Breast epithelium (tissue), 4 donors: Measurements from ENCODE around the gene ANKMY2. TPM values are rescaled to one million over a fixed set of nuclear protein-coding genes. Genes with fewer than 3 reads are reported as not detected.

Experiments
- DNase-seq, 2 donors: peaks; one replicate each; pipeline ENCODE4 v3.0.0-alpha.2; 2019; ENCODE audit warnings: low spot score in 2 of 2
- H3K27ac ChIP-seq, 2 donors: fragments of 200-600 bp; sonication (generic) in 1 of 2; one replicate each; pipeline ENCODE4 v1.5.1; 2016 to 2019; ENCODE audit warnings: mild to moderate bottlenecking in 1 of 2
- H3K27me3 ChIP-seq, 2 donors: fragments of 200-600 bp; sonication (generic) in 1 of 2; one replicate each; pipeline versions ENCODE4 v1.5.1 to v1.6.0; 2017 to 2019; ENCODE audit warnings: control low read depth in 1 of 2, mild to moderate bottlenecking in 1 of 2
- H3K36me3 ChIP-seq: fragments of 200-600 bp; one replicate; pipeline ENCODE4 v1.5.1; 2019
- H3K4me1 ChIP-seq, 2 donors: fragments of 200-600 bp; sonication (generic); one replicate each; pipeline ENCODE4 v1.5.1; 2016 to 2019; ENCODE audit warnings: control low read depth in 1 of 2
- H3K4me3 ChIP-seq, 3 donors: fragments of 200-600 bp; sonication (generic); 1 replicate in 2 of 3; 2 replicates in 1 of 3; pipeline ENCODE4 v1.5.1; 2016 to 2019; ENCODE audit warnings: mild to moderate bottlenecking in 3 of 3, moderate library complexity in 2 of 3
- H3K9me3 ChIP-seq, 2 donors: fragments of 200-600 bp; sonication (generic) in 1 of 2; one replicate each; pipeline ENCODE4 v1.5.1; 2016 to 2019; ENCODE audit warnings: control low read depth in 1 of 2
- CTCF ChIP-seq, 3 donors: fragments of 450-650 bp; IDR thresholded peaks; one replicate each; pipeline ENCODE4 v1.5.1; 2016 to 2017; ENCODE audit warnings: antibody characterized with exemption in 3 of 3, mild to moderate bottlenecking in 3 of 3, moderate library complexity in 3 of 3
- POLR2A ChIP-seq: fragments of 450-650 bp; IDR thresholded peaks from one replicate; pipeline ENCODE4 v1.6.1; 2016; ENCODE audit warnings: antibody characterized with exemption, mild to moderate bottlenecking, moderate library complexity
- POLR2AphosphoS5 ChIP-seq, 3 donors: sonication (generic); formaldehyde crosslinking; IDR thresholded peaks; one replicate each; pipeline ENCODE4 v1.6.1; 2017; ENCODE audit warnings: antibody characterized with exemption in 3 of 3
- intact Hi-C: fragments of 100-400 bp; cut with DNase I; formaldehyde crosslinking; loops from one replicate; pipeline ENCODE4 v1.15.1; 2023; ENCODE audit warnings: low total_unique reads
- total RNA-seq, 3 donors: library from RNA; depleted of rRNA; stranded (reverse); fragments of >200 nt; gene quantifications; one replicate each; pipeline ENCODE4 v1.1.0, GENCODE V29; 2016

ANKMY2 gene
- total RNA-seq, 3 donors from 2014 or later, result 14.9 to 24.4 (median 18.4) TPM

DNA sequence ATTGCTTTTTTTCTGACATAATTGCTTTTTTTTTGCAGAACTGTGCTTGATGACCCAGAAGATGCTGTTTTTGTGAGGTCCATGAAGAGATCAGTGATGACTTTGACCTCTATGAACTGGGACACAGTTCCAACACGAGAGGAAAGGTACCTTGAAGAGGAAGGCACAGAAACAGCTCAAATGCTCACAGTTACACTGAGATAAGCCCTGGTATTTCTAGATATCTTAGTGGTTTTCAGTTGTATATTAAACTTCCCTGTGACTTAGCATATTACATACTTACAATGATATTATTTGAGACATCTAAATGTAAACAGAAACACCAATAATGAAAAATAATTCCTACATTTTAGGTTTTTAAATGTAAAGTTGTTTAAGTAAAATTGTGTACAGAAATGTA, 64.3 kb downstream of the ANKMY2 start:
- intact Hi-C loops, result no loop called here
- no peaks in the 10 kb centered on the region for H3K4me1 ChIP-seq
- H3K27me3 ChIP-seq, result no peaks in the 10 kb centered on the region
- no peaks in the 10 kb centered on the region for H3K9me3 ChIP-seq
- TF ChIP-seq POLR2A, result no peak
- no peak for TF ChIP-seq POLR2AphosphoS5 (IDR thresholded peaks at IDR 0.05)
- no peak for TF ChIP-seq CTCF (IDR thresholded peaks at IDR 0.05)
- H3K36me3 ChIP-seq, result no peaks in the 10 kb centered on the region
- H3K27ac ChIP-seq, result no peak overlapping the region
- H3K4me3 ChIP-seq, result no peak overlapping the region
- DNase-seq, result no peak

- TF ChIP-seq POLR2A (no peak), CTCF (IDR thresholded peaks at IDR 0.05) (no peak)
- Histone ChIP-seq H3K27ac (no peak overlapping the region), H3K36me3 (no peaks in the 10 kb centered on the region), H3K4me3 (no peak overlapping the region), H3K27me3 (no peaks in the 10 kb centered on the region), H3K9me3 (no peaks in the 10 kb centered on the region), H3K4me1 (no peaks in the 10 kb centered on the region)
- DNase-seq, result no peak
- intact Hi-C loops, result no loop called here
Observed at GRCh38 chr7:16579216-16579615, 66.3 kb downstream of the ANKMY2 start.

DNA sequence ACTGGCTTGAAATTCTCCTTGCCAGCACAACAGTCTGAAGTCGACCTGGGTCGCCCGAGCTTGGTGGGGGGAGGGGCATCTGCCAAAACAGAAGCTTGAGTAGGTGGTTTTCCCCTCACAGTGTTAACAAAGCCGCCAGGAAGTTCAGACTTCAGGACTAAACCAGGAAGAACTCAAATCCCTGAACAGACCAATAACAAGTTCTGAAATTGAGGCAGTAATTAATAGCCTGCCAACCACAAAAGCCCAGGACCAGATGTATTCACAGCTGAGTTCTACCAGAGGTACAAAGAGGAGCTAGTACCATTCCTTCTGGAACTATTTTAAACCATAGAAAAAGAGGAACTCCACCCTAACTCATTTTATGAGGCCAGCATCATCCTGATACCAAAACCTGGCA, 73.6 kb downstream of the ANKMY2 start:
- DNase-seq, result no peak
- no peak overlapping the region for H3K27ac ChIP-seq
- intact Hi-C loops, result no loop called here
- TF ChIP-seq POLR2AphosphoS5 (IDR thresholded peaks at IDR 0.05) (no peak), CTCF (IDR thresholded peaks at IDR 0.05) (no peak), POLR2A (no peak)
- H3K4me1 ChIP-seq, result no peaks in the 10 kb centered on the region
- no peaks in the 10 kb centered on the region for H3K9me3 ChIP-seq
- no peaks in the 10 kb centered on the region for H3K36me3 ChIP-seq
- no peak overlapping the region for H3K4me3 ChIP-seq
- H3K27me3 ChIP-seq, result no peaks in the 10 kb centered on the region

DNA sequence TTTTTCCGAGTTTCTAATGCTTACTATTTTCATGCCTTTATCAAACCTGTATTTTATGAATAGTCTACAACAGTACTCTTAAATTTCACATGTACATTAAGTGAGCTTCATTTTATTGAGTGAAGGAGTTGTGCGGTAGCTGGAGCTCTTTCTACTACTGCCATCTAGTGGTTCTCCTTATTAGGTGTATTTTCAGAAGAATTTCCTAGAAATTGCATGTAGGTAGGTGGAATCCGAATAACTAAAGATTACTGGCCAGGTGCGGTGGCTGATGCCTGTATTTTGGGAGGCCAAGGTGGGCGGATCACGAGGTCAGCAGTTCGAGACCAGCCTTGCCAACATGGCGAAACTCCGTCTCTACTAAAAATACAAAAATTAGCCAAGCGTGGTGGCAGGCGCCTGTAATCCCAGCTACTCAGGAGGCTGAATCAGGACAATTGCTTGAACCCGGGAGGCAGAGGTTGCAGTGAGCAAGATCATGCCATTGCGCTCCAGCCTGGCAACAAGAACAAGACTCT, 80.6 kb downstream of the ANKMY2 start:
- Histone ChIP-seq H3K27ac (no peak overlapping the region), H3K4me3 (no peak overlapping the region), H3K36me3 (no peaks in the 10 kb centered on the region), H3K4me1 (no peaks in the 10 kb centered on the region), H3K9me3 (no peaks in the 10 kb centered on the region), H3K27me3 (no peaks in the 10 kb centered on the region)
- intact Hi-C loops, result loop anchor here (10.0 kb wide), 2 partner anchors 130 to 490 kb away; no protein-coding TSS in a partner anchor
- TF ChIP-seq POLR2A (no peak), CTCF (IDR thresholded peaks at IDR 0.05) (peak; percentile 28 to 76 (median 76))
- no peak for DNase-seq

- TF ChIP-seq POLR2AphosphoS5 (IDR thresholded peaks at IDR 0.05) (no peak), CTCF (IDR thresholded peaks at IDR 0.05) (no peak), POLR2A (no peak)
- Histone ChIP-seq H3K9me3 (no peaks in the 10 kb centered on the region), H3K4me1 (no peaks in the 10 kb centered on the region), H3K27ac (no peak overlapping the region), H3K4me3 (no peak overlapping the region), H3K36me3 (no peaks in the 10 kb centered on the region), H3K27me3 (no peaks in the 10 kb centered on the region)
- intact Hi-C loops, result loop anchor here (10.0 kb wide), 2 partner anchors 129 to 489 kb away; no protein-coding TSS in a partner anchor
- no peak for DNase-seq
Observed at GRCh38 chr7:16564023-16564380, 81.6 kb downstream of the ANKMY2 start.
